Panc1 (cell line): ENCODE data around the gene NUTM1. TPM values are rescaled to one million over a fixed set of nuclear protein-coding genes. Genes with fewer than 3 reads are reported as not detected.

Experiments used
- ATAC-seq: fragments of 200-7000 bp; cut with Tn5 transposase; 2 replicates; pipeline ENCODE4 v1.9.1; 2020; ENCODE audit warnings: mild to moderate bottlenecking, moderate library complexity
- BruUV-seq: library from RNA; stranded (reverse); fragments of 400-500 nt; replicated peaks from 2 replicates; lab custom pipeline; 2021; lab: Mats Ljungman, UMichigan
- CTCF ChIA-PET: fragments of 300-600 bp; sonication (Branson Sonifier 250); formaldehyde crosslinking; loops from one replicate; lab custom pipeline; 2022; ENCODE audit warnings: antibody characterized with exemption; lab: Charles Lee
- POLR2A ChIA-PET: fragments of 300-600 bp; sonication (Branson Sonifier 250); formaldehyde crosslinking; loops from one replicate; lab custom pipeline; 2022; ENCODE audit warnings: antibody characterized with exemption; lab: Charles Lee
- DNase-seq: peaks from one replicate; pipeline ENCODE4 v3.0.0-alpha.2; 2010; ENCODE audit warnings: low read depth, low spot score
- H3K27ac ChIP-seq: 2 replicates; pipeline ENCODE4 v1.5.1; 2011; ENCODE audit warnings: mild to moderate bottlenecking, low read length, inconsistent platforms
- H3K27me3 ChIP-seq: fragments of 200-500 bp; sonication (Bioruptor generic); 2 replicates; pipeline ENCODE4 v1.6.0; 2014; ENCODE audit warnings: low read length, inconsistent platforms; ENCODE audit not compliant: control insufficient read depth, insufficient read depth
- H3K36me3 ChIP-seq: fragments of 200-500 bp; sonication (Bioruptor generic); 2 replicates; pipeline ENCODE4 v1.5.1; 2014; ENCODE audit warnings: inconsistent platforms, mild to moderate bottlenecking, low read length, moderate library complexity; ENCODE audit not compliant: control insufficient read depth, insufficient read depth
- H3K4me1 ChIP-seq: 2 replicates; pipeline ENCODE4 v1.5.1; 2011; ENCODE audit warnings: inconsistent platforms, mild to moderate bottlenecking, low read length, moderate library complexity; ENCODE audit not compliant: control insufficient read depth, insufficient read depth
- H3K4me3 ChIP-seq, 2 experiments: 2 replicates each; pipeline ENCODE4 v1.5.1; 2011 to 2012; ENCODE audit warnings: low read depth in 2 of 2, low read length in 2 of 2, mild to moderate bottlenecking in 2 of 2, inconsistent platforms in 1 of 2, moderate library complexity in 1 of 2
- H3K9me3 ChIP-seq: fragments of 200-500 bp; sonication (Bioruptor generic); 2 replicates; pipeline ENCODE4 v1.5.1; 2014; ENCODE audit warnings: low read depth, mild to moderate bottlenecking, inconsistent platforms, low read length, moderate library complexity; ENCODE audit not compliant: control insufficient read depth, insufficient read depth
- CTCF ChIP-seq: fragments of 450-650 bp; IDR thresholded peaks from 2 replicates; pipeline ENCODE4 v1.5.1; 2017; ENCODE audit warnings: mild to moderate bottlenecking
- POLR2AphosphoS5 ChIP-seq: IDR thresholded peaks from 2 replicates; pipeline ENCODE4 v1.6.1; 2012; ENCODE audit warnings: mild to moderate bottlenecking, low read depth, low read length, moderate library complexity
- REST ChIP-seq, 2 experiments: IDR thresholded peaks; 2 replicates each; pipeline ENCODE4 v1.6.1; 2011 to 2012; ENCODE audit warnings: low read depth in 2 of 2, control low read depth in 1 of 2, low read length in 1 of 2, mild to moderate bottlenecking in 1 of 2, moderate library complexity in 1 of 2; ENCODE audit not compliant: insufficient read depth in 1 of 2
- SIN3A ChIP-seq: IDR thresholded peaks from 2 replicates; pipeline ENCODE4 v1.6.1; 2012; ENCODE audit warnings: low read depth, mild to moderate bottlenecking, low read length, moderate library complexity, borderline replicate concordance; ENCODE audit not compliant: insufficient read depth
- TCF7L2 ChIP-seq: IDR thresholded peaks from 2 replicates; pipeline ENCODE4 v1.6.1; 2011; ENCODE audit warnings: mild to moderate bottlenecking, low read depth, low read length, inconsistent platforms
- in situ Hi-C: cut with HindIII; loops from 2 replicates; pipeline ENCODE4 v1.10.0; 2016; ENCODE audit warnings: low sequenced_read_pairs, low pct_unique_long_range_greater_than_20kb
- intact Hi-C: fragments of 100-400 bp; cut with micrococcal nuclease; formaldehyde crosslinking; loops from one replicate; pipeline ENCODE4 v1.10.0; 2022; ENCODE audit not compliant: unreplicated experiment
- total RNA-seq: library from RNA; stranded (reverse); gene quantifications from one replicate; pipeline ENCODE4 v1.2.1, GENCODE V29; 2021; ENCODE audit not compliant: unreplicated experiment

Gene NUTM1
- total RNA-seq, 1 experiment from 2014 or later, result 0.05 TPM

GRCh38 chr15:34357653-34358052, 14.5 kb downstream of the NUTM1 start:
- no peaks in the 10 kb centered on the region for H3K27me3 ChIP-seq
- no peak overlapping the region for H3K27ac ChIP-seq
- ChIA-PET CTCF (interaction anchor here (0.6 kb wide), 1 partner anchor 619 kb away, joined by 3 read pairs; no protein-coding TSS in a partner anchor), POLR2A (no interaction called here)
- in situ Hi-C loops, result no loop called here
- no peaks in the 10 kb centered on the region for H3K4me1 ChIP-seq
- peaks cover 3% of the 10 kb centered on the region; the same call in 1 of the 2 replicates for H3K36me3 ChIP-seq
- DNase-seq (no peak), ATAC-seq (no peak)
- H3K9me3 ChIP-seq, result no peaks in the 10 kb centered on the region
- TF ChIP-seq CTCF (no peak), SIN3A (no peak), REST (IDR thresholded peaks at IDR 0.05; ENCODE audit: insufficient read depth in 1 of 2, low read depth in 2 of 2, low read length in 1 of 2) (no peak), POLR2AphosphoS5 (no peak), TCF7L2 (no peak)
- H3K4me3 ChIP-seq, result no peak overlapping the region
- no TSS peak for BruUV-seq
- intact Hi-C loops, result no loop called here

- ChIA-PET POLR2A (no interaction called here), CTCF (interaction anchor here (0.5 to 1.2 kb wide), 2 partner anchors 10 to 186 kb away, joined by 4 read pairs; no protein-coding TSS in a partner anchor)
- no peaks in the 10 kb centered on the region for H3K9me3 ChIP-seq
- no peak for DNase-seq
- no peaks in the 10 kb centered on the region for H3K27me3 ChIP-seq
- H3K4me3 ChIP-seq, result no peak overlapping the region
- no TSS peak for BruUV-seq
- TF ChIP-seq CTCF, result no peak; the same call in none of the 2 replicates
- TF ChIP-seq POLR2AphosphoS5, result no peak
- H3K36me3 ChIP-seq, result peaks cover 3% of the 10 kb centered on the region; the same call in 1 of the 2 replicates
- peak; percentile 74; the same call in 1 of the 2 replicates for ATAC-seq
- in situ Hi-C loops, result no loop called here
- H3K27ac ChIP-seq, result no peak overlapping the region
- intact Hi-C loops, result no loop called here
- H3K4me1 ChIP-seq, result no peaks in the 10 kb centered on the region
Measured at GRCh38 chr15:34358367-34358766, 15.3 kb downstream of the NUTM1 start.
